Dermis microvascular lymphatic vessel endothelial cell (primary cell): ENCODE results near the gene GRIN3B. TPM values are rescaled to one million over a fixed set of nuclear protein-coding genes. Genes with fewer than 3 reads are reported as not detected.
A peak's percentile ranks its signal among the peaks of the same experiment; 100 is the strongest.
"Not testable (repeated sequence)": the region's sequence is repeated elsewhere in the genome, so short reads cannot be mapped to it uniquely, and the experiment has no call there.

Source experiments
- DNase-seq, 2 donors: peaks; one replicate each; pipeline versions ENCODE4 v3.0.0 to v3.0.0-alpha.2; 2010; ENCODE audit warnings: low read depth in 2 of 2
- total RNA-seq: library from RNA; depleted of rRNA; stranded (reverse); fragments of >200 nt; gene quantifications from 2 replicates; pipeline ENCODE4 v1.2.1, GENCODE V29; 2014

GRIN3B gene
- total RNA-seq, 1 donor from 2014 or later, result 0.26 TPM

DNA sequence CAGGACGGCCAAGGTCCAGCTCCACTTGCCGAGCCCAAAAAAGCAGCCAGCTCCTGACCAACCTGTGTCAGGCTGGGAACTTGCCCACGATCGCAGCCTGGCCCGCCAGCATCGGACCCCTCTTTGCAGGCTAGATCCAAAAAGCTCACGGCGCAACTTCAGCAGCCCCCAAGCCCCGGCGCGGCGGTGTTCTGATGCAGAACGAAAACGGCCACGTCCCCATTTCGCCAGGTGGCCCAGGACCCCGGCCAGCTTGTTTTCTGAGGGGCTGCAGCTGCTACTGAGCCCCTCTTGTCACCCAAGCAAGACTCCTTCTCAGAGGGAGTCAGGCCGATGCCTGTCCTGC is 19.4 kb downstream of the GRIN3B start:
- no peak for DNase-seq

GRCh38 chr19:1019980-1020867 is 20.0 kb downstream of the GRIN3B start:
- DNase-seq, result peak in 1 of 2 donors; percentile 38

GRCh38 chr19:1020868-1021425 is 20.7 kb downstream of the GRIN3B start, which contains the start of gene TMEM259:
Gene TMEM259, minus strand, starts transcription at chr19:1021123. Its CDS starts 127 bp downstream, at chr19:1020996.
- DNase-seq, result peak; percentile 92 to 97

DNA sequence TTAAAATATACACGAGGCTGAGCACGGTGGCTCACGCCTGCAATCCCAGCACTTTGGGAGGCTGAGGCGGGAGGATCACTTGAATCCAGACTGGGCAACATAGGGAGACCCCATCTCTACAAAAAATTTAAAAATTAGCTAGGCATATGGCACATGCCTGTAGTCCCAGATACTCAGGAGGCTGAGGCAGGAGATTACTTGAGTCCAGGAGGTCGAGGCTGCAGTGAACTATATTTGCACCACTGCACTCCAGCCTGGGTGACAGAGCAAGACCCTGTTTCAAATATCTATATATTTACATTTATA is 23.6 kb downstream of the GRIN3B start:
- DNase-seq, result not testable (repeated sequence)

- not testable (repeated sequence) for DNase-seq
Observed at GRCh38 chr19:1025080-1025479, 24.9 kb downstream of the GRIN3B start.

DNA sequence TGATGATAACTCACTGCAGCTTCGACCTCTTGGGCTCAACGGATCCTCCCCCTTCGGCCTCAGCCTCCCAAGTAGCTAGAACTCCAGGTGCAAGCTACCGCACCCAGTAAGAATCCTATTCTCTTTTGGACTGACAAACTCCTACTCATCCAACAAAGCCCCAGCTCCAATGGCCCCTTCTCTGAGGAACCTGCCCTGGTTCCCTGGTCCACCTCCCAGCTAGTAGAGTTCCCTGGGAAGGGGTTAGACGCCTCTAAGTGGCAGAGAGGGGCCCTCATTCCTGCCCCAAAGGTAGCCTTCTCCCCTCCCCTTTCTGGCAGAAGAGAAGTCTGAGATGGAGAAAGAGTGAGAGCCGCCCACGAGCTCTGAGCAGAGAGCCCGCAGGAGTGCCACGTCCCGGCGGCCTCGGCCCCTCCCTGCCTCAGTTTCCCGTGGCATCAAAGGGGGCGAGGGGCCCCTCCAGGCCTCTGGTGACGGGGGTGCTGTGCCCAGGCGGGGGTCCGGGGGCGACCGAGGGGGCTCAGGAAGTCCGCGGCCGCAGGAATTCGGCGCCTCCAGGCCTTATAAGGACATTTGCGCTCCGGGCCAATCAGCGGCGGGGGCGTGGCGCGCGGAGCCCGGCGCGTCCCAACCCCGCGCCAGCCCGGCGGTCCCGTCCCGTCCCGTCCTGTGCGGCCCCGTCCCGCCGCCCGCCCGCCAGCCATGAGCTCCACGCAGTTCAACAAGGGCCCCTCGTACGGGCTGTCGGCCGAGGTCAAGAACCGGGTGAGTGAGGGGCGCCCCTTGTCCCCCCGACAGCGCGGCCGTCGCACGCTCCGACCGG is 26.0 kb downstream of the GRIN3B start, which contains the start of gene CNN2:
CNN2 (plus strand) TSS at position 649 of the 823 bp plus-strand sequence; CDS start at position 703, 54 bp downstream.
- peak in 1 of 2 donors; percentile 83 for DNase-seq

DNA sequence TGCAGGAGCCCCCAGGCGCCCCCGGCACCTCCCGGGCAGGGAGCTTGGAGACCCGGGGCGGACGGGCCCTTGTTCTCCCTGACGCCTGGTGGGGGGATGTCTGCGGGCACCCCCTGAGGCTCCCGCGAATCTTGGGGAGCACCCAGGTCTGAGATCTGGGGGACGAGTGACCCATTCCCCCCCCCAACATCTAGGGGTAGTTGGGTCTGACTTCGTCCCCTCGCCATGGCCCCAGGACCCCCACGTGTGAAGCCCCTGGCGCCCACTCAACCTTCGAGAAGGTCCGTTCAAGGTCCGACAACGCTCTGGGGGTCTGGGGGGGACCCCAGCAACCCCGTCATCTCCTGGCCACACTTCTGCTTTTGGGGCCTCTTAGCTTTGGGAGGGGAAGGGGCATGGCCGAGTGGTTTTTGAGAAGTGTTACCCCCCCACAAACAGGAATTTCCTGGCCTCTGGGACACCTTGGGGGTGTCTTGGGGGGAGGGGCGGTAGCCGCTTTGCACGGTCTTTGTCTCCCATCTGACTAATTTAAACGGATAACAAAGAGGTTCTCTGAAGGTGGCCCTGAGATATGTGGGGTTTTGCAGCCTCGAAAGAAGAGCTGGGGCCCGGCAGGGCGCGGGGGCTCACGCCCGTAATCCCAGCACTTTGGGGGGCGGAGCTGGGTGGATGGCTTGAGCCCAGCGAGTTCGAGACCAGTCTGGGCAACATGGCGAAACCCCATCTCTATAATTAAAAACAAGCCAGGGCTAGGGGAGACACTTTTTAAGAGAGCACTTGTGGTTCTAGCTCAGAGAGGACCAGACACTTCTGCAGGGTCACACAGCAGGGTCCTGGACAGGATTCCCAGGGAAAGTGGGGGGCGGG is 26.8 kb downstream of the GRIN3B start:
- DNase-seq, result no peak

GRCh38 chr19:1027650-1028061 is 27.4 kb downstream of the GRIN3B start:
- no peak for DNase-seq

GRCh38 chr19:1028062-1028926 is 28.1 kb downstream of the GRIN3B start:
- DNase-seq, result peak in 1 of 2 donors; percentile 59

- DNase-seq, result no peak
Observed at GRCh38 chr19:1032264-1032867, 32.1 kb downstream of the GRIN3B start.

DNA sequence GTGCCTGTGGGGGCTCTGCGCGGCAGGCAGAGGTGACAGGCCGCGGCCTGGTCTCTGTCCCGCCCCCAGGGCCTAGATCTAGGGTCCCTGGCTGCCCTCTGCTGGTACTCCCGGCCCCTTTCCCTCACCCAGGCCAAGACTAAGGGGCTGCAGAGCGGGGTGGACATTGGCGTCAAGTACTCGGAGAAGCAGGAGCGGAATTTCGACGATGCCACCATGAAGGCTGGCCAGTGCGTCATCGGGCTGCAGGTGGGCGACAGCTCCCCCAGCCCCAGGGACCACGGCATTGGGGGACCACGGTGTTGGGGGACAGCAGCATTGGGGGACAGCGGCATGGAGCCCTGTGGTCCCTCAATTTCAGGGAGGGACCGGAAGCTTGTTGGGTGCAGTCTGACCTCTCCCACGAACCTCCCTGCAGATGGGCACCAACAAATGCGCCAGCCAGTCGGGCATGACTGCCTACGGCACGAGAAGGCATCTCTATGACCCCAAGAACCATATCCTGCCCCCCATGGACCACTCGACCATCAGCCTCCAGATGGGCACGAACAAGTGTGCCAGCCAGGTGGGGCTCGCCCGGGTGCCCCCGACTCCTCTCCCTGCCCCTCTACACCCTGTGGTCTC is 35.9 kb downstream of the GRIN3B start:
- no peak for DNase-seq

- no peak for DNase-seq
Observed at GRCh38 chr19:1037621-1038064, 37.4 kb downstream of the GRIN3B start.

GRCh38 chr19:1038978-1039645 is 38.9 kb downstream of the GRIN3B start:
- DNase-seq, result no peak

- peak; percentile 93 to 97 for DNase-seq
Observed at GRCh38 chr19:1039646-1040475, 39.6 kb downstream of the GRIN3B start, which contains the start of gene ABCA7. Gene ABCA7, plus strand, starts transcription at chr19:1040107. Its CDS starts 1,255 bp downstream, at chr19:1041362.

DNA sequence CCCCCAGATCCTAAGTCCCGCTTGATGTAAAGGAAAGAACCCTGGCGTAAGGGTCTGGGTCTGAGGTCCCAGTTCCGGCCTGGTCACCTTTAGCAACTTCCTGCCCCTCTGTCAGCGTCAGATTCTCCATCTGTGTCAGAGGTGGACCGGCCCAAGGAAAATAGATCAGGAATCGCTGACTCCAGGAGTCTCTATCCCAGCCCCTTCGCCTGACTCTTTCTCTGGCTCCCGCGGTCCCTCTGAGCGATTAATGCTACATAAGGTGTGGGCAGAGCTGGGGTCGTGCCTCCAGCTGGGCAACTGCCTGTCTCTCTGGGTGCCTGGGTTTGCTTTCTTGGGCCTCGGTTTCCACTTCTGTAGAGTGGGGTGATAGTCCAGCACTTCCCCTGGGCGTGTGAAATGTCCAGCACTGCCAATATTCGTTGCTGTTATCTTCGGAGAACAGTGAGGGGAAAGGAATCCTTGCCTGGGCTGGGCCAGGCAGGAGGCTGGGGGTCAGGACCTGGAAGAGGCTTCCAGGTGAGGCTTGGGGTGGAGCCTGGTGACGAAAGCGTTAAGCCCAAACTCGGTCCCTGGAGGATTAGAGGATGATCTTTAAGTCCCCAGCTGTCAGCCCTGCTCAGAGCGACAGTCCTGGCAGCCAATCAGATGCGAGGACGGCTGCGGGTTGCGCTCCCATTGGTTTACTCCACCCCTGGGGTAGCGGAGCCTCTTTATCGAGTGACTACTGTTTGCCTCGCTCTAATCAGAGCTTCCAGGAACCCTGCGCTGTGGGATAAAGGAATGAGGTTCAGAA is 40.5 kb downstream of the GRIN3B start:
- DNase-seq, result peak; percentile 81 to 91

GRCh38 chr19:1041272-1041834 is 41.1 kb downstream of the GRIN3B start:
- DNase-seq, result no peak
